HEK293T (cell line): ENCODE results near the gene ADAMTS12.

Experiments
- BHLHE40 ChIP-seq: fragments of 450-650 bp; IDR thresholded peaks from 2 replicates; pipeline ENCODE4 v1.6.1; 2016; ENCODE audit warnings: mild to moderate bottlenecking, moderate library complexity, borderline replicate concordance
- CTBP1 ChIP-seq: fragments of 450-650 bp; IDR thresholded peaks from 2 replicates; pipeline ENCODE4 v1.6.1; 2016; ENCODE audit warnings: borderline replicate concordance
- FOXM1 ChIP-seq: fragments of 450-650 bp; IDR thresholded peaks from 2 replicates; pipeline ENCODE4 v1.6.1; 2017; ENCODE audit warnings: mild to moderate bottlenecking, borderline replicate concordance
- L3MBTL2 ChIP-seq: fragments of 450-650 bp; conservative IDR thresholded peaks from 2 replicates; pipeline ENCODE4 v1.6.1; 2016; ENCODE audit warnings: mild to moderate bottlenecking
- NFRKB ChIP-seq: fragments of 450-650 bp; IDR thresholded peaks from 2 replicates; pipeline ENCODE4 v1.6.1; 2016; ENCODE audit warnings: mild to moderate bottlenecking, moderate library complexity
- SUZ12 ChIP-seq: fragments of 450-650 bp; IDR thresholded peaks from 2 replicates; pipeline ENCODE4 v1.6.1; 2016; ENCODE audit warnings: mild to moderate bottlenecking
- TARDBP ChIP-seq: fragments of 450-650 bp; IDR thresholded peaks from 2 replicates; pipeline ENCODE4 v1.6.1; 2016

- TF ChIP-seq FOXM1 (no peak), SUZ12 (no peak), TARDBP (no peak), BHLHE40 (no peak), NFRKB (no peak), CTBP1 (no peak), L3MBTL2 (no peak)
Observed at GRCh38 chr5:33637011-33637410, 254.8 kb downstream of the ADAMTS12 start.
